ENCODE data around the gene RS1.

Gene RS1

GRCh38 chrX:18624599-18624998 is 47.3 kb downstream of the RS1 start:
- Histone ChIP-seq H3K9ac (no peak overlapping the region), H3K4me3 (no peak overlapping the region), H3K27me3 (peaks cover 83 to 96% (median 94%) of the 10 kb centered on the region in 11 experiments), H4K20me1 (no peaks in the 10 kb centered on the region; a peak in 2 of 22 replicates), H3K36me3 (no peaks in the 10 kb centered on the region), H3K4me1 (peaks cover 0 to 9% (median 3%) of the 10 kb centered on the region in 10 experiments; a peak in 4 of 20 replicates), H3K4me2 (no peak overlapping the region), H3K27ac (no peak overlapping the region), H3K9me3 (replicated peaks in 1 of 11) (no peaks in the 10 kb centered on the region)
- TF ChIP-seq Cebpa-rat (IDR thresholded peaks at IDR 0.05) = no peak

GRCh38 chrX:18620349-18620748 is 51.6 kb downstream of the RS1 start:
- H3K4me1 ChIP-seq = peaks cover 0 to 9% (median 3%) of the 10 kb centered on the region in 10 experiments; a peak in 4 of 20 replicates
- no peak overlapping the region for H3K27ac ChIP-seq
- no peak for TF ChIP-seq Cebpa-rat (IDR thresholded peaks at IDR 0.05)
- peaks cover 0 to 3% (median 0%) of the 10 kb centered on the region in 11 experiments; a peak in 2 of 22 replicates for H4K20me1 ChIP-seq
- H3K9me3 ChIP-seq (replicated peaks in 1 of 11) = no peaks in the 10 kb centered on the region
- H3K9ac ChIP-seq = no peak overlapping the region
- peak overlapping the region in 7 of 11 experiments; percentile 1 to 28 (median 17); a peak in 9 of 22 replicates for H3K4me2 ChIP-seq
- peaks cover 96 to 100% (median 100%) of the 10 kb centered on the region in 11 experiments for H3K27me3 ChIP-seq
- no peak overlapping the region for H3K4me3 ChIP-seq
- no peaks in the 10 kb centered on the region for H3K36me3 ChIP-seq

- peaks cover 0 to 3% (median 0%) of the 10 kb centered on the region in 11 experiments; a peak in 1 of 22 replicates for H4K20me1 ChIP-seq
- peaks cover 96 to 100% (median 100%) of the 10 kb centered on the region in 11 experiments for H3K27me3 ChIP-seq
- no peak overlapping the region for H3K27ac ChIP-seq
- no peak overlapping the region for H3K4me2 ChIP-seq
- H3K36me3 ChIP-seq = no peaks in the 10 kb centered on the region
- no peak overlapping the region for H3K9ac ChIP-seq
- H3K4me1 ChIP-seq = peaks cover 0 to 9% (median 3%) of the 10 kb centered on the region in 10 experiments; a peak in 4 of 20 replicates
- TF ChIP-seq Cebpa-rat (IDR thresholded peaks at IDR 0.05) = no peak
- no peaks in the 10 kb centered on the region for H3K9me3 ChIP-seq (replicated peaks in 1 of 11)
- H3K4me3 ChIP-seq = no peak overlapping the region
Observed at GRCh38 chrX:18619288-18619687, 52.6 kb downstream of the RS1 start.

DNA sequence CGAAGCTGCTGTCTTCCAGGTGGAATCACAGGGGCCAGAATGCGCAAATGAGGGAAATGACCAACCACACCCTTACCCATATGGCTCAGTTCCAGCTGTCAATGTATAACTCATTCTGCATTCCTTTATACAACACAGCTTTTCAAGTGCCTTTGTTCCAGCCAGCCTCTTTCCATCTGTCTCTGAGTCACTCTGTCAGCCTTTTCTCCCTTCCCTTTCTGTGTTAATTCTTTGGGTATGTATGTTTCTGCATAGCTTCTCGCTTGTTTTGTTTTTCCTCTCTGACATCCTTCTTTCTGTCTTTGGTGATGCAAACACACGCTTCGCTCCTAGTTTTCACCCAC is 54.5 kb downstream of the RS1 start:
- Histone ChIP-seq H3K4me1 (peaks cover 0 to 9% (median 3%) of the 10 kb centered on the region in 10 experiments; a peak in 4 of 20 replicates), H3K4me2 (no peak overlapping the region), H3K9me3 (replicated peaks in 1 of 11) (no peaks in the 10 kb centered on the region), H3K9ac (no peak overlapping the region), H3K27me3 (peaks cover 95 to 100% (median 100%) of the 10 kb centered on the region in 11 experiments), H3K27ac (no peak overlapping the region), H4K20me1 (0 out of 22 replicates have a peak, but pooled peaks cover 0 to 3% (median 0%) of the 10 kb centered on the region in 11 experiments), H3K4me3 (no peak overlapping the region), H3K36me3 (no peaks in the 10 kb centered on the region)
- TF ChIP-seq Cebpa-rat (IDR thresholded peaks at IDR 0.05) = no peak

DNA sequence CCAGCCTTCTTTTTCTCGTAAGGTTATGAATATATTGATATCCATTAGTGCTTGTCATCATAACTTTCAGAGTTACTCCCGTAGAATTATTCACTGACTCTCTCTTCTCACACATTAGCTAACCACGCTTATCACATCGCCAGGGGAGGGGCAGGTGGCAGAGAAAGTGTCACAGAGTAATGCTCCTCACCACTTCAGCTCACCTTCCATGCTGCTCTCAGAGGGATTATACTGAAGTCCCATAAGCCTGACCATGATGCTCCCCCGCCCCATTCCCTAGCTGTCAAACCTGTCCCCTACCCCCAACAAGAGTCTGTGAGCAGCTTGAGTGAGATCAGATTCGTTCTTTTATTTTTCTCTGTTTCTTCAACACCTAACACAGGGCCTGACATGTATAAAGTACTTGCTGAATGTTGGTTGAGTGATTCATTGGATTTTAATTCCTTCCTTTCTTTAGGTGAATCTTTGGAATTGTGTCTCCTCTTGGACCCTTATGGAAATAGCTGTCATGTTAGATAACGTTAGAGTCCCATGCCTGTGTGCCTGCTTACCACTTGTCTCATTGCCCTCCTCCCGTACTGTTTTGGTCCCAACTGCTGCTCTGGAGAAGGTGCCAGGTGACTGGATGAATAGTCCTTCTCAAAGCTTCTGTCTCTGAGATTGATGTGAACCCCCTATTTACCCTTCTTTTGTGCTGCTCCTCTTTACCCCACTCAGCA is 55.1 kb downstream of the RS1 start:
- Histone ChIP-seq H3K4me1 (peaks cover 0 to 9% (median 3%) of the 10 kb centered on the region in 10 experiments; a peak in 4 of 20 replicates), H3K4me2 (no peak overlapping the region), H3K9me3 (replicated peaks in 1 of 11) (no peaks in the 10 kb centered on the region), H4K20me1 (0 out of 22 replicates have a peak, but pooled peaks cover 0 to 3% (median 0%) of the 10 kb centered on the region in 11 experiments), H3K27me3 (peaks cover 93 to 100% (median 99%) of the 10 kb centered on the region in 11 experiments), H3K9ac (no peak overlapping the region), H3K36me3 (no peaks in the 10 kb centered on the region), H3K4me3 (no peak overlapping the region), H3K27ac (no peak overlapping the region)
- TF ChIP-seq Cebpa-rat (IDR thresholded peaks at IDR 0.05) = no peak

- Histone ChIP-seq H4K20me1 (peaks cover 0 to 7% (median 0%) of the 10 kb centered on the region in 11 experiments; a peak in 3 of 22 replicates), H3K4me3 (no peak overlapping the region), H3K36me3 (no peaks in the 10 kb centered on the region), H3K4me1 (no peaks in the 10 kb centered on the region), H3K9me3 (replicated peaks in 1 of 11) (no peaks in the 10 kb centered on the region), H3K27ac (no peak overlapping the region), H3K4me2 (no peak overlapping the region), H3K27me3 (peaks cover 85 to 99% (median 96%) of the 10 kb centered on the region in 11 experiments), H3K9ac (no peak overlapping the region)
- TF ChIP-seq Cebpa-rat (IDR thresholded peaks at IDR 0.05) = no peak
Observed at GRCh38 chrX:18613930-18614639, 57.8 kb downstream of the RS1 start.

GRCh38 chrX:18607966-18608365 is 63.9 kb downstream of the RS1 start:
- Histone ChIP-seq H3K36me3 (no peaks in the 10 kb centered on the region), H3K4me1 (no peaks in the 10 kb centered on the region), H3K4me3 (no peak overlapping the region), H3K27me3 (peaks cover 83 to 99% (median 96%) of the 10 kb centered on the region in 11 experiments), H3K27ac (no peak overlapping the region), H4K20me1 (peaks cover 0 to 7% (median 0%) of the 10 kb centered on the region in 11 experiments; a peak in 5 of 22 replicates), H3K9me3 (replicated peaks in 1 of 11) (no peaks in the 10 kb centered on the region), H3K4me2 (no peak overlapping the region), H3K9ac (no peak overlapping the region)
- no peak for TF ChIP-seq Cebpa-rat (IDR thresholded peaks at IDR 0.05)

- H3K4me3 ChIP-seq = no peak overlapping the region
- H3K36me3 ChIP-seq = no peaks in the 10 kb centered on the region
- H3K27me3 ChIP-seq = peaks cover 95 to 100% (median 98%) of the 10 kb centered on the region in 11 experiments
- TF ChIP-seq Cebpa-rat (IDR thresholded peaks at IDR 0.05) = no peak
- H3K9me3 ChIP-seq (replicated peaks in 1 of 11) = no peaks in the 10 kb centered on the region
- H3K4me1 ChIP-seq = no peaks in the 10 kb centered on the region
- H3K9ac ChIP-seq = no peak overlapping the region
- no peak overlapping the region for H3K4me2 ChIP-seq
- no peak overlapping the region for H3K27ac ChIP-seq
- H4K20me1 ChIP-seq = peaks cover 0 to 5% (median 0%) of the 10 kb centered on the region in 11 experiments; a peak in 1 of 22 replicates
Observed at GRCh38 chrX:18598413-18598812, 73.5 kb downstream of the RS1 start.

DNA sequence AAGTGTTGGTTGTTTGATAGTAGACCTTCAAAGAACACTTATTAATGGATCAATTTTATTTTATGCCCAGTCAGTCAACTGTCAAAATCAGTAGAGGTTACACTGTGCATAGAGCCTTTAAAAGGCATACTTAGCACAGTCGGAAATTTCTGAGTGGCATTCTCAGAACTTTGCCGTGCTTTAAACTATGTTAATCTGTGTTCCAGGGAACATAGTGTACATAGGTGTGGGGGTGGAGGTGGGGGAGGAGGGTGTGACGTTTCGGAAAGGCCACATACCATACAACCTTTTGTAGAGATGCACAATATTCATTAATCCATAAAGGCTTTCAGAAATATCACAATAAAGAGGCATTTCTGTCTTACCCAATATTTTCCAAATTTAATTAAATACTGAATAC is 75.8 kb downstream of the RS1 start:
- no peak for TF ChIP-seq Cebpa-rat (IDR thresholded peaks at IDR 0.05)
- Histone ChIP-seq H3K9ac (no peak overlapping the region), H3K4me1 (no peaks in the 10 kb centered on the region), H3K9me3 (replicated peaks in 1 of 11) (no peaks in the 10 kb centered on the region), H3K4me2 (no peak overlapping the region), H3K4me3 (no peak overlapping the region), H3K27ac (no peak overlapping the region), H3K27me3 (peaks cover 95 to 100% (median 98%) of the 10 kb centered on the region in 11 experiments), H4K20me1 (peaks cover 0 to 5% (median 0%) of the 10 kb centered on the region in 11 experiments; a peak in 1 of 22 replicates), H3K36me3 (no peaks in the 10 kb centered on the region)
